DND-41 (cell line): ENCODE results near the gene AMPD2.
"Not testable (repeated sequence)": the region's sequence is repeated elsewhere in the genome, so short reads cannot be mapped to it uniquely, and the experiment has no call there.

Source experiments
- ATAC-seq: fragments of 200-7000 bp; cut with Tn5 transposase; 3 replicates; pipeline ENCODE4 v1.9.1; 2021; ENCODE audit warnings: low read depth; ENCODE audit not compliant: insufficient read depth
- DNase-seq: peaks from one replicate; pipeline ENCODE4 v3.0.0-alpha.2; 2020
- H2AFZ ChIP-seq: 2 replicates; pipeline ENCODE4 v1.6.0; 2012; ENCODE audit warnings: low read depth, low read length
- H3K27ac ChIP-seq: 2 replicates; pipeline ENCODE4 v1.5.1; 2012; ENCODE audit warnings: low read length, inconsistent platforms
- H3K27me3 ChIP-seq: fragments of 200-600 bp; sonication (generic); 2 replicates; pipeline ENCODE4 v1.6.0; 2012; ENCODE audit warnings: low read length, mild to moderate bottlenecking, inconsistent platforms; ENCODE audit not compliant: insufficient read depth, poor library complexity
- H3K36me3 ChIP-seq: 2 replicates; pipeline ENCODE4 v1.5.1; 2012; ENCODE audit warnings: low read length, inconsistent platforms; ENCODE audit not compliant: insufficient read depth
- H3K4me1 ChIP-seq: 2 replicates; pipeline ENCODE4 v1.5.1; 2012; ENCODE audit warnings: mild to moderate bottlenecking, low read length; ENCODE audit not compliant: insufficient read depth
- H3K4me2 ChIP-seq: 2 replicates; pipeline ENCODE4 v1.6.0; 2012; ENCODE audit warnings: mild to moderate bottlenecking, moderate library complexity, low read length, inconsistent platforms; ENCODE audit not compliant: insufficient read depth
- H3K4me3 ChIP-seq, 2 experiments: fragments of 200-600 bp in 1 of 2; shearing (Covaris generic) in 1 of 2; 2 replicates each; pipeline ENCODE4 v1.5.1; 2012 to 2016; ENCODE audit warnings: inconsistent platforms in 2 of 2, low read length in 2 of 2, mild to moderate bottlenecking in 2 of 2, low read depth in 1 of 2, moderate library complexity in 1 of 2
- H3K79me2 ChIP-seq: 2 replicates; pipeline ENCODE4 v1.6.0; 2012; ENCODE audit warnings: low read length, inconsistent platforms; ENCODE audit not compliant: insufficient read depth
- H3K9ac ChIP-seq: 2 replicates; pipeline ENCODE4 v1.6.0; 2012; ENCODE audit warnings: low read depth, mild to moderate bottlenecking, inconsistent platforms, low read length, moderate library complexity
- H3K9me3 ChIP-seq: 2 replicates; pipeline ENCODE4 v1.5.1; 2012; ENCODE audit warnings: low read length, moderate library complexity, mild to moderate bottlenecking, inconsistent platforms; ENCODE audit not compliant: insufficient read depth, severe bottlenecking
- H4K20me1 ChIP-seq: 2 replicates; pipeline ENCODE4 v1.6.0; 2012; ENCODE audit warnings: low read length; ENCODE audit not compliant: insufficient read depth
- CTCF ChIP-seq: IDR thresholded peaks from 2 replicates; pipeline ENCODE4 v1.5.1; 2012; ENCODE audit warnings: borderline replicate concordance, low read length, moderate library complexity, mild to moderate bottlenecking; ENCODE audit not compliant: poor library complexity, severe bottlenecking; ENCODE audit errors: extremely low read depth
- EZH2 ChIP-seq: IDR thresholded peaks from 3 replicates; pipeline ENCODE4 v1.6.1; 2012; ENCODE audit warnings: borderline replicate concordance, low read depth, mild to moderate bottlenecking, moderate library complexity, low read length, inconsistent platforms; ENCODE audit not compliant: severe bottlenecking

AMPD2 gene

GRCh38 chr1:109676683-109677381 lies 57.2 kb downstream of the AMPD2 start:
- H4K20me1 ChIP-seq, H3K9me3 ChIP-seq, DNase-seq, H3K79me2 ChIP-seq, H3K27me3 ChIP-seq, H3K36me3 ChIP-seq, H3K9ac ChIP-seq, H3K4me2 ChIP-seq, ATAC-seq, H3K27ac ChIP-seq, H3K4me3 ChIP-seq, H3K4me1 ChIP-seq, H2AFZ ChIP-seq: not testable (repeated sequence)

- H3K4me1 ChIP-seq: no peaks in the 10 kb centered on the region
- no peaks in the 10 kb centered on the region for H4K20me1 ChIP-seq
- H3K9me3 ChIP-seq: no peaks in the 10 kb centered on the region
- no peaks in the 10 kb centered on the region for H3K36me3 ChIP-seq
- no peak for TF ChIP-seq CTCF
- TF ChIP-seq EZH2: no peak
- H2AFZ ChIP-seq: no peak overlapping the region
- no peak overlapping the region for H3K4me3 ChIP-seq
- no peaks in the 10 kb centered on the region for H3K27me3 ChIP-seq
- ATAC-seq (no peak), DNase-seq (no peak)
- H3K27ac ChIP-seq: no peak overlapping the region
- no peaks in the 10 kb centered on the region for H3K79me2 ChIP-seq
- no peak overlapping the region for H3K9ac ChIP-seq
- H3K4me2 ChIP-seq: no peak overlapping the region
These were observed 57.8 kb downstream of the AMPD2 start for GRCh38 chr1:109677459-109677858.

- not testable (repeated sequence) for H3K4me3 ChIP-seq, H3K27ac ChIP-seq, H3K4me2 ChIP-seq, H3K36me3 ChIP-seq, H3K27me3 ChIP-seq, H3K9ac ChIP-seq, H2AFZ ChIP-seq, ATAC-seq, H3K79me2 ChIP-seq, H3K4me1 ChIP-seq, H4K20me1 ChIP-seq, DNase-seq, H3K9me3 ChIP-seq
These were observed 59.0 kb downstream of the AMPD2 start for GRCh38 chr1:109678637-109679036.
